A673 (cell line): ENCODE results near the gene CASP14. TPM values are rescaled to one million over a fixed set of nuclear protein-coding genes. Genes with fewer than 3 reads are reported as not detected.

Experiments
- BruUV-seq: library from RNA; stranded (reverse); fragments of 400-500 nt; replicated peaks from 2 replicates; lab custom pipeline; 2021; lab: Mats Ljungman, UMichigan
- CTCF ChIA-PET: fragments of 300-600 bp; sonication (Branson Sonifier 250); formaldehyde crosslinking; loops from one replicate; lab custom pipeline; 2022; ENCODE audit warnings: antibody characterized with exemption; lab: Charles Lee
- POLR2A ChIA-PET: fragments of 300-600 bp; sonication (Branson Sonifier 250); formaldehyde crosslinking; loops from one replicate; lab custom pipeline; 2022; ENCODE audit warnings: antibody characterized with exemption; ENCODE audit not compliant: low non-redundant PET; lab: Charles Lee
- DNase-seq: peaks from one replicate; pipeline ENCODE4 v3.0.0-alpha.2; 2015; ENCODE audit warnings: low spot score
- H3K27ac ChIP-seq: fragments of 200-600 bp; sonication (generic); 2 replicates; pipeline ENCODE4 v1.5.1; 2016; ENCODE audit warnings: mixed run types, low read depth, mild to moderate bottlenecking, mixed read lengths, antibody characterized with exemption, low read length; ENCODE audit not compliant: poor library complexity, severe bottlenecking
- H3K27me3 ChIP-seq: fragments of 200-600 bp; sonication (generic); replicated peaks from 2 replicates; pipeline ENCODE4 v1.6.1; 2017; ENCODE audit warnings: mixed run types, low read depth, mild to moderate bottlenecking, mixed read lengths, antibody characterized with exemption, low read length; ENCODE audit not compliant: insufficient read depth, poor library complexity
- H3K36me3 ChIP-seq: fragments of 200-600 bp; sonication (generic); 2 replicates; pipeline ENCODE4 v1.6.1; 2016; ENCODE audit warnings: mixed run types, mild to moderate bottlenecking, mixed read lengths, antibody characterized with exemption, low read length; ENCODE audit not compliant: insufficient read depth, poor library complexity, severe bottlenecking
- H3K4me1 ChIP-seq: fragments of 200-600 bp; sonication (generic); 2 replicates; pipeline ENCODE4 v1.6.1; 2017; ENCODE audit warnings: mixed run types, mild to moderate bottlenecking, mixed read lengths, antibody characterized with exemption, low read length; ENCODE audit not compliant: insufficient read depth, poor library complexity, severe bottlenecking
- H3K4me3 ChIP-seq: fragments of 200-600 bp; sonication (generic); 2 replicates; pipeline ENCODE4 v1.5.1; 2016; ENCODE audit warnings: low read depth, mixed run types, mild to moderate bottlenecking, mixed read lengths, low read length; ENCODE audit not compliant: poor library complexity, severe bottlenecking
- H3K9me3 ChIP-seq: fragments of 200-600 bp; sonication (generic); 2 replicates; pipeline ENCODE4 v1.6.1; 2016; ENCODE audit warnings: mixed run types, low read depth, mild to moderate bottlenecking, mixed read lengths, antibody characterized with exemption, low read length; ENCODE audit not compliant: poor library complexity, severe bottlenecking
- CTCF ChIP-seq: fragments of 300-800, 200-600 bp; sonication (generic); conservative IDR thresholded peaks from 2 replicates; pipeline ENCODE4 v1.5.1; 2017; ENCODE audit warnings: low read depth, mild to moderate bottlenecking, antibody characterized with exemption, low read length, moderate library complexity, mixed read lengths
- EZH2 ChIP-seq: fragments of 200-600 bp; sonication (generic); IDR thresholded peaks from 2 replicates; pipeline ENCODE4 v1.6.1; 2017; ENCODE audit warnings: borderline replicate concordance, low read depth, mild to moderate bottlenecking, mixed read lengths, antibody characterized with exemption, low read length; ENCODE audit not compliant: poor library complexity, severe bottlenecking
- intact Hi-C: fragments of 100-400 bp; cut with micrococcal nuclease; formaldehyde crosslinking; loops from one replicate; pipeline ENCODE4 v1.10.0; 2022; ENCODE audit not compliant: unreplicated experiment
- total RNA-seq: library from RNA; stranded (reverse); gene quantifications from 2 replicates; pipeline ENCODE4 v1.2.3, GENCODE V29; 2021

The CASP14 gene
- total RNA-seq, 1 experiment from 2014 or later: not detected

DNA sequence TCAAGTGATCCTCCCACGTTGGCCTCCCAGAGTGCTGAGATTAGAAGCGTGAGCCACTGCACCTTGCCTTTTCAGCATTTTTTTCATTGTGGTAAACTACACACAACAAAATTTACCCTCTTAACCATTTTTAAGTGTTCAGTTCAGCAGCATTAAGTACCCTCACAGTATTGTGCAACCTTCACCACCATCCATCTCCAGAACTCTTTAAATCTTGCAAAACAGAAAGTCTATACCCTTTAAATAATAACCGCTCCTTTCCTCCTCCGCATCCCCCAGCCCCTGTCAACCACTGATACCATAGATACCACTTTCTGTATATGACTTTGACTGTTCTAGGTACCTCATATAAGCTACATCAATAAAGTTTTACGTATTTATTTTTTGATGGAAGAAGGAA is 20.8 kb upstream of the CASP14 start:
- intact Hi-C loops: no loop called here
- Histone ChIP-seq H3K36me3 (no peaks in the 10 kb centered on the region), H3K4me1 (no peaks in the 10 kb centered on the region), H3K27ac (no peak overlapping the region), H3K27me3 (no peaks in the 10 kb centered on the region), H3K4me3 (no peak overlapping the region), H3K9me3 (no peaks in the 10 kb centered on the region)
- ChIA-PET POLR2A (no interaction called here), CTCF (no interaction called here)
- BruUV-seq: no TSS peak
- TF ChIP-seq EZH2: no peak
- no peak for TF ChIP-seq CTCF
- DNase-seq: no peak

GRCh38 chr19:15031675-15032074 is 17.6 kb upstream of the CASP14 start:
- Histone ChIP-seq H3K36me3 (no peaks in the 10 kb centered on the region), H3K27me3 (no peaks in the 10 kb centered on the region), H3K4me1 (no peaks in the 10 kb centered on the region), H3K4me3 (no peak overlapping the region), H3K9me3 (no peaks in the 10 kb centered on the region), H3K27ac (no peak overlapping the region)
- intact Hi-C loops: no loop called here
- DNase-seq: no peak
- no peak for TF ChIP-seq CTCF
- TF ChIP-seq EZH2: no peak
- POLR2A ChIA-PET: no interaction called here
- CTCF ChIA-PET: interaction anchor here (0.6 kb wide), 1 partner anchor 28 kb away, joined by 4 read pairs; no protein-coding TSS in a partner anchor
- no TSS peak for BruUV-seq

- H3K27ac ChIP-seq: no peak overlapping the region
- CTCF ChIA-PET: no interaction called here
- intact Hi-C loops: no loop called here
Observed at GRCh38 chr19:15035795-15036311, 13.4 kb upstream of the CASP14 start.

More at GRCh38 chr19:15035795-15036311, 13.4 kb upstream of the CASP14 start:
- Histone ChIP-seq H3K27me3 (no peaks in the 10 kb centered on the region), H3K4me3 (no peak overlapping the region), H3K4me1 (peaks cover 19% of the 10 kb centered on the region), H3K9me3 (no peaks in the 10 kb centered on the region), H3K36me3 (no peaks in the 10 kb centered on the region)
- POLR2A ChIA-PET: no interaction called here
- no peak for DNase-seq
- TF ChIP-seq EZH2 (no peak), CTCF (no peak)
- BruUV-seq: no TSS peak
